Activated CD4-positive, alpha-beta T cell treated with anti-CD3 and anti-CD28 coated beads, Interleukin-2, amount 50 U/mL, for 24 hours (primary cell): ENCODE measurements around the gene SPRED2.

Source experiments
- DNase-seq, 2 donors: peaks; one replicate each; pipeline ENCODE4 v3.0.0-alpha.2; 2020; ENCODE audit warnings: low read depth in 1 of 2, low spot score in 1 of 2

The SPRED2 gene

GRCh38 chr2:65388596-65389390 is 43.6 kb downstream of the SPRED2 start:
- DNase-seq, result no peak

GRCh38 chr2:65388051-65388531 is 44.3 kb downstream of the SPRED2 start:
- DNase-seq, result no peak

GRCh38 chr2:65386989-65387388 is 45.4 kb downstream of the SPRED2 start:
- no peak for DNase-seq

GRCh38 chr2:65386344-65386743 is 46.1 kb downstream of the SPRED2 start:
- DNase-seq, result no peak

GRCh38 chr2:65383541-65384488 is 48.6 kb downstream of the SPRED2 start:
- no peak for DNase-seq

- peak; percentile 73 to 80 for DNase-seq
Observed at GRCh38 chr2:65382776-65383357, 49.5 kb downstream of the SPRED2 start.

- no peak for DNase-seq
Observed at GRCh38 chr2:65382323-65382722, 50.1 kb downstream of the SPRED2 start.

- DNase-seq, result no peak
Observed at GRCh38 chr2:65381607-65382051, 50.8 kb downstream of the SPRED2 start.

- no peak for DNase-seq
Observed at GRCh38 chr2:65380255-65380654, 52.1 kb downstream of the SPRED2 start.

GRCh38 chr2:65379721-65380171 is 52.7 kb downstream of the SPRED2 start:
- no peak for DNase-seq

GRCh38 chr2:65379223-65379622 is 53.2 kb downstream of the SPRED2 start:
- no peak for DNase-seq

GRCh38 chr2:65378290-65378689 is 54.1 kb downstream of the SPRED2 start:
- no peak for DNase-seq

GRCh38 chr2:65377556-65378192 is 54.7 kb downstream of the SPRED2 start:
- no peak for DNase-seq

- no peak for DNase-seq
Observed at GRCh38 chr2:65375723-65376122, 56.7 kb downstream of the SPRED2 start.

- DNase-seq, result no peak
Observed at GRCh38 chr2:65374999-65375398, 57.4 kb downstream of the SPRED2 start.

GRCh38 chr2:65374575-65374974 is 57.8 kb downstream of the SPRED2 start:
- no peak for DNase-seq

- no peak for DNase-seq
Observed at GRCh38 chr2:65373365-65373918, 59.0 kb downstream of the SPRED2 start.

- DNase-seq, result no peak
Observed at GRCh38 chr2:65372619-65373018, 59.8 kb downstream of the SPRED2 start.

- DNase-seq, result no peak
Observed at GRCh38 chr2:65371074-65371434, 61.3 kb downstream of the SPRED2 start.

GRCh38 chr2:65370387-65371073 is 61.9 kb downstream of the SPRED2 start:
- DNase-seq, result no peak
